SK-N-MC (cell line): Measurements from ENCODE around the gene SGMS1.

ENCODE experiments used
- EZH2 ChIP-seq: fragments of 200-600 bp; sonication (generic); IDR thresholded peaks from one replicate; pipeline ENCODE4 v1.6.1; 2017; ENCODE audit warnings: antibody characterized with exemption
- FOXP2 ChIP-seq: optimal IDR thresholded peaks from 2 replicates; pipeline ENCODE3; 2011; ENCODE audit warnings: mild to moderate bottlenecking, moderate library complexity; ENCODE audit not compliant: insufficient read depth; ENCODE audit errors: extremely low read length, control extremely low read depth
- POLR2AphosphoS5 ChIP-seq: IDR thresholded peaks from 2 replicates; pipeline ENCODE4 v1.6.1; 2012; ENCODE audit warnings: mild to moderate bottlenecking, low read depth, low read length, borderline replicate concordance

DNA sequence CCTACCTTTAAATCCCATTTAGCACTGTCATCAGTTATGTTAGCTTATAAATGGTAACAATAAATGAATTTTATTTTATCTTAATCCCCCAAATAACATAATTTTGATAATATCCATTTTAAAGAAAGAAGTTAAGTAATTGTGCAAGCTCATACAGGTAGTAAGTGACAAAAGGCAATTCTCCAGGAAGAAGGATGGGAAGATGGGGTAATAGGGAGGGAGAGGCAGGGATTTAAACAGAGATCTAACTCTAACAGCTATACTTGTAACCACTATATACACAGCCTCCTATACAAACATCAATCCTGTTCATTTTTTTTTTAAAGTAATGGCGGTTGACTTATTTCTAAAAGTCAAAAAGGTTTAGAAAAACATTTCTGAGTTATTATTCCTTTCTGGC, 119.4 kb downstream of the SGMS1 start:
- TF ChIP-seq POLR2AphosphoS5, result no peak
- TF ChIP-seq EZH2, result no peak
- no peak for TF ChIP-seq FOXP2
